Measurements from ENCODE around the gene TSPO2. TPM values are rescaled to one million over a fixed set of nuclear protein-coding genes. Genes with fewer than 3 reads are reported as not detected.

The TSPO2 gene
- polyA plus RNA-seq, 1 donor (not counting 4 experiments of a cell fraction or from before 2014, with no cell fraction given) = not detected

DNA sequence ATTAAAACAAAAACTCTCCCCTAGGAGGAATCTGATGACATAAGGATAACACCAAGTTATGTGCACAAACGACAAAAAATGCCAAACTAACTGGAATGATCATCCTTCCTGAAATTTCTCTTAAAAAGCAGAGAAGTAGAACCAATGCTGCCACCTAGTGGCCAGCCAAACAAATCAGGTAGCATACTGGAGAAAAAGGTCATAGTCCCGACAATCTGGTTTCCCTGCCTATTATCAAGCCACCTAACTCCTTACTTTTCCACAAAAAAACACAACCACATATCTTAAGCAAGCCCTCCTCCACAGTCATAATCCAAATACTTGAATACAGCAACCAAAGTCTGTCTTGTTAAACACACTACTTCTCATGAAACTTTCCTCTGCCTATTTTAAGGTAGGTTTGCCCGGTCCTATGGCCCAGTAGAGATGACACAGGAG, 24.6 kb downstream of the TSPO2 start:
- Histone ChIP-seq H3K36me3 (ENCODE audit: control insufficient read depth in 2 of 2, extremely low read depth in 1 of 2, insufficient read depth in 2 of 2, low read length in 2 of 2) (peaks cover 2 to 8% of the 10 kb centered on the region in 2 experiments), H3K27ac (ENCODE audit: control insufficient read depth, insufficient read depth, low read length) (no peak overlapping the region), H3K9ac (ENCODE audit: control insufficient read depth, extremely low read depth, insufficient read depth, low read length) (no peak overlapping the region), H3K4me2 (ENCODE audit: control insufficient read depth, extremely low read depth, insufficient read depth, low read depth, low read length) (no peak overlapping the region), H3K27me3 (ENCODE audit: control insufficient read depth, extremely low read depth, insufficient read depth, low read length) (no peaks in the 10 kb centered on the region), H3K9me3 (ENCODE audit: control insufficient read depth, low read depth, low read length) (no peaks in the 10 kb centered on the region), H3K79me2 (ENCODE audit: control insufficient read depth, insufficient read depth, low read length) (no peaks in the 10 kb centered on the region), H4K20me1 (ENCODE audit: control insufficient read depth, extremely low read depth, insufficient read depth, low read length) (no peaks in the 10 kb centered on the region), H3K4me3 (ENCODE audit: control insufficient read depth in 2 of 3, extremely low read depth in 1 of 3, insufficient read depth in 2 of 3, low read depth in 1 of 3, low read length in 3 of 3) (no peak overlapping the region), H3K4me1 (ENCODE audit: control insufficient read depth, extremely low read depth, insufficient read depth, low read length) (no peaks in the 10 kb centered on the region), H2AFZ (ENCODE audit: control insufficient read depth, low read length) (no peak overlapping the region), H3K9me1 (ENCODE audit: control insufficient read depth, extremely low read depth, insufficient read depth, low read length) (no peaks in the 10 kb centered on the region)
- FAIRE-seq (peak; percentile 62), DNase-seq (ENCODE audit: low read depth, low spot score) (peak; percentile 30)
- dilution Hi-C loops (cut with MboI; ENCODE audit: extremely low pct_ligation_motif_present, low sequenced_read_pairs) = no loop called here
- TF ChIP-seq EZH2 (IDR thresholded peaks at IDR 0.05; ENCODE audit: low read length) = no peak
- TF ChIP-seq, protein P1, sequence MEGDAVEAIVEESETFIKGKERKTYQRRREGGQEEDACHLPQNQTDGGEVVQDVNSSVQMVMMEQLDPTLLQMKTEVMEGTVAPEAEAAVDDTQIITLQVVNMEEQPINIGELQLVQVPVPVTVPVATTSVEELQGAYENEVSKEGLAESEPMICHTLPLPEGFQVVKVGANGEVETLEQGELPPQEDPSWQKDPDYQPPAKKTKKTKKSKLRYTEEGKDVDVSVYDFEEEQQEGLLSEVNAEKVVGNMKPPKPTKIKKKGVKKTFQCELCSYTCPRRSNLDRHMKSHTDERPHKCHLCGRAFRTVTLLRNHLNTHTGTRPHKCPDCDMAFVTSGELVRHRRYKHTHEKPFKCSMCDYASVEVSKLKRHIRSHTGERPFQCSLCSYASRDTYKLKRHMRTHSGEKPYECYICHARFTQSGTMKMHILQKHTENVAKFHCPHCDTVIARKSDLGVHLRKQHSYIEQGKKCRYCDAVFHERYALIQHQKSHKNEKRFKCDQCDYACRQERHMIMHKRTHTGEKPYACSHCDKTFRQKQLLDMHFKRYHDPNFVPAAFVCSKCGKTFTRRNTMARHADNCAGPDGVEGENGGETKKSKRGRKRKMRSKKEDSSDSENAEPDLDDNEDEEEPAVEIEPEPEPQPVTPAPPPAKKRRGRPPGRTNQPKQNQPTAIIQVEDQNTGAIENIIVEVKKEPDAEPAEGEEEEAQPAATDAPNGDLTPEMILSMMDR (optimal IDR thresholded peaks at IDR 0.05 in 1 of 3, IDR thresholded peaks at IDR 0.05 in 1 of 3, conservative IDR thresholded peaks at IDR 0.05 in 1 of 3; ENCODE audit: extremely low read depth in 1 of 3, insufficient read depth in 2 of 3, low read length in 3 of 3) = peak; percentile 63 to 75 (median 71)

DNA sequence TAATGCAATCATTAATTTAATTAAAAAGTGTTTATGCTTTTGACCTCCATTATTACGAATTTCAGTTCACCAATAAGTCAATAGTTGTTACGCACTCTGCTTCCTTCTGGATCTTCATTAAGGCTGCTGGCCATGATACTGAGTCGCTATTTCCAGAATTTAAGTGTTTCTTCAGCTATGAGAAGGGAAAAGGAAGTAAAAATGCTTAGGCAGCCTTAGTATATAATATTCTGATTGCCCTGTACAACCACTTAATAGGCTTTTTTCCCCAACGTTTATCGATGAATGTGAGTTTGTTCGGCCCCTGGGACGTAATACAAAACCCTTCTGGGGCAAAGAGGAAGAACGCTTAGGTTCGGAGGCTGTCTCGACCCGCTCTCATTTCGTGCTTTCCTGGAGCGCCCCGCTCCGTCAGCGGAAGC, 29.2 kb downstream of the TSPO2 start:
- peak overlapping the region; percentile 81 for H3K4me2 ChIP-seq (ENCODE audit: control insufficient read depth, extremely low read depth, insufficient read depth, low read depth, low read length)
- DNase-seq (ENCODE audit: low read depth, low spot score) (no peak), FAIRE-seq (peak; percentile 77)
- H3K9me1 ChIP-seq (ENCODE audit: control insufficient read depth, extremely low read depth, insufficient read depth, low read length) = no peaks in the 10 kb centered on the region
- TF ChIP-seq EZH2 (IDR thresholded peaks at IDR 0.05; ENCODE audit: low read length) = no peak
- TF ChIP-seq, protein P1 (optimal IDR thresholded peaks at IDR 0.05 in 1 of 3, IDR thresholded peaks at IDR 0.05 in 1 of 3, conservative IDR thresholded peaks at IDR 0.05 in 1 of 3; ENCODE audit: extremely low read depth in 1 of 3, insufficient read depth in 2 of 3, low read length in 3 of 3) = peak in 1 of 3 experiments; percentile 11
- peaks cover 5% of the 10 kb centered on the region for H3K4me1 ChIP-seq (ENCODE audit: control insufficient read depth, extremely low read depth, insufficient read depth, low read length)
- peak overlapping the region; percentile 93 for H3K9ac ChIP-seq (ENCODE audit: control insufficient read depth, extremely low read depth, insufficient read depth, low read length)
- H4K20me1 ChIP-seq (ENCODE audit: control insufficient read depth, extremely low read depth, insufficient read depth, low read length) = no peaks in the 10 kb centered on the region
- H3K36me3 ChIP-seq (ENCODE audit: control insufficient read depth in 2 of 2, extremely low read depth in 1 of 2, insufficient read depth in 2 of 2, low read length in 2 of 2) = peaks cover 0 to 7% of the 10 kb centered on the region in 2 experiments
- no peaks in the 10 kb centered on the region for H3K9me3 ChIP-seq (ENCODE audit: control insufficient read depth, low read depth, low read length)
- no peaks in the 10 kb centered on the region for H3K27me3 ChIP-seq (ENCODE audit: control insufficient read depth, extremely low read depth, insufficient read depth, low read length)
- H3K27ac ChIP-seq (ENCODE audit: control insufficient read depth, insufficient read depth, low read length) = peak overlapping the region; percentile 96
- dilution Hi-C loops (cut with MboI; ENCODE audit: extremely low pct_ligation_motif_present, low sequenced_read_pairs) = no loop called here
- H2AFZ ChIP-seq (ENCODE audit: control insufficient read depth, low read length) = peak overlapping the region; percentile 90
- peaks cover 30% of the 10 kb centered on the region for H3K79me2 ChIP-seq (ENCODE audit: control insufficient read depth, insufficient read depth, low read length)
- peak overlapping the region; percentile 85 to 93 (median 88) for H3K4me3 ChIP-seq (ENCODE audit: control insufficient read depth in 2 of 3, extremely low read depth in 1 of 3, insufficient read depth in 2 of 3, low read depth in 1 of 3, low read length in 3 of 3)

Measured in keratinocyte (primary cell).